GM12865 (cell line): ENCODE measurements around the gene IL17RB.

Experiments
- DNase-seq: peaks from one replicate; pipeline ENCODE4 v3.0.0; 2010; ENCODE audit warnings: low read depth
- H3K4me3 ChIP-seq: 2 replicates; pipeline ENCODE4 v1.5.1; 2011; ENCODE audit warnings: mild to moderate bottlenecking, low read depth, low read length, control low read depth
- CTCF ChIP-seq: IDR thresholded peaks from 2 replicates; pipeline ENCODE4 v1.5.1; 2011; ENCODE audit warnings: low read length, control low read depth, low read depth, inconsistent platforms; ENCODE audit not compliant: insufficient read depth; ENCODE audit errors: missing control alignments

IL17RB gene

GRCh38 chr3:53830944-53831343, 15.4 kb upstream of the IL17RB start:
- no peak for DNase-seq
- no peak for TF ChIP-seq CTCF
- H3K4me3 ChIP-seq, result no peak overlapping the region

- no peak for TF ChIP-seq CTCF
- no peak overlapping the region for H3K4me3 ChIP-seq
- no peak for DNase-seq
Measured at GRCh38 chr3:53833053-53833645, 13.2 kb upstream of the IL17RB start.

- no peak for DNase-seq
- no peak for TF ChIP-seq CTCF
Measured at GRCh38 chr3:53833700-53834099, 12.7 kb upstream of the IL17RB start.

GRCh38 chr3:53834429-53835095, 11.8 kb upstream of the IL17RB start:
- DNase-seq, result no peak
- TF ChIP-seq CTCF, result no peak
- no peak overlapping the region for H3K4me3 ChIP-seq

More at GRCh38 chr3:53833700-53834099, 12.7 kb upstream of the IL17RB start:
- no peak overlapping the region for H3K4me3 ChIP-seq

- H3K4me3 ChIP-seq, result no peak overlapping the region
- DNase-seq, result no peak
- no peak for TF ChIP-seq CTCF
Measured at GRCh38 chr3:53835257-53835656, 11.1 kb upstream of the IL17RB start.

- DNase-seq, result no peak
- TF ChIP-seq CTCF, result no peak
- H3K4me3 ChIP-seq, result no peak overlapping the region
Measured at GRCh38 chr3:53836084-53836872, 10.1 kb upstream of the IL17RB start.

- TF ChIP-seq CTCF, result no peak
- no peak overlapping the region for H3K4me3 ChIP-seq
- no peak for DNase-seq
Measured at GRCh38 chr3:53837331-53837730, 9.0 kb upstream of the IL17RB start.
